OCI-LY1 (cell line): ENCODE data around the gene SLC1A2.
"Not testable (repeated sequence)": the region's sequence is repeated elsewhere in the genome, so short reads cannot be mapped to it uniquely, and the experiment has no call there.

ENCODE experiments used
- H2AFZ ChIP-seq: fragments of 200-600 bp; sonication (generic), shearing (Covaris generic); 2 replicates; pipeline ENCODE4 v1.6.0; 2014; ENCODE audit warnings: antibody characterized with exemption, mild to moderate bottlenecking, low read length
- H3F3A ChIP-seq: fragments of 200-600 bp; sonication (generic), shearing (Covaris generic); 2 replicates; pipeline ENCODE4 v1.6.0; 2014; ENCODE audit warnings: mild to moderate bottlenecking, antibody characterized with exemption, low read length, moderate library complexity; ENCODE audit not compliant: insufficient read depth
- H3K27ac ChIP-seq: fragments of 200-600 bp; sonication (generic); 2 replicates; pipeline ENCODE4 v1.5.1; 2014; ENCODE audit warnings: low read length, mixed run types, mild to moderate bottlenecking, low read depth; ENCODE audit not compliant: poor library complexity, severe bottlenecking
- H3K27me3 ChIP-seq: fragments of 200-600 bp; sonication (generic); 2 replicates; pipeline ENCODE4 v1.6.0; 2014; ENCODE audit warnings: antibody characterized with exemption, mild to moderate bottlenecking, low read length, moderate library complexity; ENCODE audit not compliant: insufficient read depth
- H3K36me3 ChIP-seq: fragments of 200-600 bp; sonication (generic); 2 replicates; pipeline ENCODE4 v1.6.1; 2014; ENCODE audit warnings: mild to moderate bottlenecking, antibody characterized with exemption, low read length, moderate library complexity, mixed read lengths; ENCODE audit not compliant: insufficient read depth
- H3K4me1 ChIP-seq: fragments of 200-600 bp; sonication (generic); 2 replicates; pipeline ENCODE4 v1.5.1; 2014; ENCODE audit warnings: mild to moderate bottlenecking, low read length, moderate library complexity; ENCODE audit not compliant: insufficient read depth, severe bottlenecking
- H3K4me2 ChIP-seq: fragments of 200-600 bp; sonication (generic), shearing (Covaris generic); 2 replicates; pipeline ENCODE4 v1.6.1; 2014; ENCODE audit warnings: low read length
- H3K4me3 ChIP-seq: fragments of 200-600 bp; sonication (generic); 2 replicates; pipeline ENCODE4 v1.5.1; 2014; ENCODE audit warnings: low read length, low read depth, mild to moderate bottlenecking, mixed read lengths; ENCODE audit not compliant: poor library complexity, severe bottlenecking
- H3K79me2 ChIP-seq: fragments of 200-600 bp; shearing (Covaris generic); 2 replicates; pipeline ENCODE4 v1.6.1; 2016; ENCODE audit warnings: mixed run types, low read length, mixed read lengths; ENCODE audit not compliant: insufficient read depth
- H3K9ac ChIP-seq: fragments of 200-600 bp; sonication (generic), shearing (Covaris generic); 2 replicates; pipeline ENCODE4 v1.6.1; 2014; ENCODE audit warnings: mild to moderate bottlenecking, low read length, mixed read lengths
- H3K9me2 ChIP-seq: fragments of 200-600 bp; sonication (generic), shearing (Covaris generic); 2 replicates; pipeline ENCODE4 v1.6.1; 2014; ENCODE audit warnings: low read depth, mild to moderate bottlenecking, low read length, mixed read lengths
- H3K9me3 ChIP-seq: fragments of 200-600 bp; shearing (Covaris generic); 2 replicates; pipeline ENCODE4 v1.6.1; 2014; ENCODE audit warnings: low read length, mixed read lengths
- H4K20me1 ChIP-seq: fragments of 200-600 bp; sonication (generic), shearing (Covaris generic); 2 replicates; pipeline ENCODE4 v1.6.0; 2016; ENCODE audit warnings: mild to moderate bottlenecking, low read length; ENCODE audit not compliant: insufficient read depth
- EZH2 ChIP-seq: fragments of 200-600 bp; sonication (generic), shearing (Covaris generic); IDR thresholded peaks from 2 replicates; pipeline ENCODE4 v1.8.0; 2017; ENCODE audit warnings: borderline replicate concordance, mixed run types, mild to moderate bottlenecking, antibody characterized with exemption, low read length, moderate library complexity, mixed read lengths
- TF ChIP-seq, protein P1 (sequence below): fragments of 200-600 bp; sonication (generic), shearing (Covaris generic); IDR thresholded peaks from 2 replicates; pipeline ENCODE4 v1.5.1; 2017; ENCODE audit warnings: mild to moderate bottlenecking, antibody characterized with exemption, low read length, moderate library complexity, mixed read lengths

Gene SLC1A2

DNA sequence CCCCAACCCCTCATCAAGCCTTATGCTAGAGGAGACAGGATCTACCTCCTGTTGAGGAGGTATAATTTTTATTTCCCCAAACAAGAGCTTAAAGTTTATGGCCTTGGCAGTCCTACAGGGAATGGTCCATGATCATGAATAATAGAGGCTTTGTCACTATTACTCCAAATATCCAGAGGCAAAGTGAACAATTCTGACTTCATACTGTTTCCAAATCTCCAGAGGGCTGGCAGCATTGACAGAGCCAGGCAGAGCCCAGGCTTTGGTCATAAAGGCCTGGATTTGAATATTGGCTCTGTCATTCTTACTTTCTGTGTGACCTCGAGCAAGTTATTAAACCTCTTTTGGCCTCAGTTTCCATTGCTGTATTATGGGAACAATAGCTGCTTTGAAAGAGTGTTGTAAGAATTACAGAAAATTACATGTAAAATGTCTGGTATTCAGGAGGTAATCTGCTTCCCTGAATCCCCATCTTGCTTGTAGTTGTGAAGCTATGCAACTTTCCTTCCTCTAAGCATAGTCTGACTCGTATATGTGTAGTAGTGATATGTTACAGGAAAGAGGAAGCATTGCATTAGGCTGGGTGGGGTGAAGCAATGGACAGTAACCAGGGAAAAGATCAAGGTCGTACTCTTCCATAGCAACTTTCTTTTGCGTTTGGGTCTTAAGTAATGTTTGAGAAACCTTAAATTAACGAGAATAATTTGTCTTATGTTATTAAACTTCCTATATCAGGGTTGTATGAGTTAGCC, 191.6 kb downstream of the SLC1A2 start:
- no peaks in the 10 kb centered on the region for H3K9me3 ChIP-seq
- H4K20me1 ChIP-seq: no peaks in the 10 kb centered on the region
- H2AFZ ChIP-seq: no peak overlapping the region
- no peak overlapping the region for H3K4me2 ChIP-seq
- no peak for TF ChIP-seq EZH2
- TF ChIP-seq, protein P1, sequence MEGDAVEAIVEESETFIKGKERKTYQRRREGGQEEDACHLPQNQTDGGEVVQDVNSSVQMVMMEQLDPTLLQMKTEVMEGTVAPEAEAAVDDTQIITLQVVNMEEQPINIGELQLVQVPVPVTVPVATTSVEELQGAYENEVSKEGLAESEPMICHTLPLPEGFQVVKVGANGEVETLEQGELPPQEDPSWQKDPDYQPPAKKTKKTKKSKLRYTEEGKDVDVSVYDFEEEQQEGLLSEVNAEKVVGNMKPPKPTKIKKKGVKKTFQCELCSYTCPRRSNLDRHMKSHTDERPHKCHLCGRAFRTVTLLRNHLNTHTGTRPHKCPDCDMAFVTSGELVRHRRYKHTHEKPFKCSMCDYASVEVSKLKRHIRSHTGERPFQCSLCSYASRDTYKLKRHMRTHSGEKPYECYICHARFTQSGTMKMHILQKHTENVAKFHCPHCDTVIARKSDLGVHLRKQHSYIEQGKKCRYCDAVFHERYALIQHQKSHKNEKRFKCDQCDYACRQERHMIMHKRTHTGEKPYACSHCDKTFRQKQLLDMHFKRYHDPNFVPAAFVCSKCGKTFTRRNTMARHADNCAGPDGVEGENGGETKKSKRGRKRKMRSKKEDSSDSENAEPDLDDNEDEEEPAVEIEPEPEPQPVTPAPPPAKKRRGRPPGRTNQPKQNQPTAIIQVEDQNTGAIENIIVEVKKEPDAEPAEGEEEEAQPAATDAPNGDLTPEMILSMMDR: no peak
- no peaks in the 10 kb centered on the region for H3K36me3 ChIP-seq
- H3F3A ChIP-seq: no peaks in the 10 kb centered on the region
- H3K27me3 ChIP-seq: no peaks in the 10 kb centered on the region
- no peaks in the 10 kb centered on the region for H3K79me2 ChIP-seq
- no peaks in the 10 kb centered on the region for H3K9me2 ChIP-seq
- H3K4me3 ChIP-seq: no peak overlapping the region
- no peak overlapping the region for H3K27ac ChIP-seq
- no peaks in the 10 kb centered on the region for H3K4me1 ChIP-seq
- no peak overlapping the region for H3K9ac ChIP-seq

DNA sequence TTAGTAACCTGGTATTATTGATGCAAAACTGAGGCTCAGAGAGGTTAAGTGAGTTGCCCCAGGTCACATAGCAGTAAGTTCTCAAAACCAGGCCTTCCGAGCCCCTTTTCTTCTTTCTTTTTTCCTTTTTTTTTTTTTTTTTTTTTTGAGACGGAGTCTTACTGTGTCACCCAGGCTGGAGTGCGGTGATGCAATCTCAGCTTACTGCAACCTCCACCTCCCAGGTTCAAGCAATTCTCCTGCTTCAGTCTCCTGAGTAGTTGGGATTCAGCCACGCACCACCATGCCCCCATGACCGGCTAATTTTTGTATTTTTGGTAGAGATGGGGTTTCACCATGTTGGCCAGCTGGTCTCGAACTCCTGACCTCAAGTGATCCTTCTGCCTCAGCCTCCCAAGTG, 192.6 kb downstream of the SLC1A2 start:
- H3F3A ChIP-seq, H3K9me2 ChIP-seq, H3K79me2 ChIP-seq, H3K9me3 ChIP-seq, H3K27me3 ChIP-seq, H3K4me3 ChIP-seq, H3K36me3 ChIP-seq, H3K9ac ChIP-seq, H3K27ac ChIP-seq, H3K4me2 ChIP-seq, H4K20me1 ChIP-seq, H3K4me1 ChIP-seq, H2AFZ ChIP-seq: not testable (repeated sequence)

DNA sequence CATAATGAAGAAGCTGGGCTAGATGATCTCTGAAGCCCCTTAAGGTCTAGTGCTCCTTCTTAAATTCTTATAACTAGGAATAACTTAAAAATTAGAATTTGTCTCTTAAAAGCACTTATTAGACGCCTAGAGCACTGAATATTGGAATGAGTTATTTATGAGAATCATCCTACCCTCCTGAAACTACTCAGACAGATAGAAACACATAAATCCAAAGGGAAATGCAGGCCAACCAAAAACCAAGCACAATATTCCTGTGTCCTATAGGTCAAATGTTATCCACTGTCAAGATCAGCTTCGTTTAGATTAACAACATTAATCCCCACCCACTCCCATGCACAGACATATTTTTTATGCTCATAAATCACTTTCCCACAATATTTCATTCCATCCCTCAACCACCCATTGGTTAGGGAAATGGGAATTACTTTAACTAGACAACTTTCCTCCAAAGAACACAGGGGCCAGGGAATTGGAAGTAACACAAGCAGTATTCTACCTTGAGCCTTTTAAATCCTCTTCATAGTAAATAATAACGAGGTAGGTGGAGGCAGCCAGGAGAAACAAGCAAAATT, 193.3 kb downstream of the SLC1A2 start:
- H3F3A ChIP-seq: no peaks in the 10 kb centered on the region

More for the DNA sequence above, 193.3 kb downstream of the SLC1A2 start:
- H2AFZ ChIP-seq: no peak overlapping the region
- H3K27ac ChIP-seq: no peak overlapping the region
- no peak overlapping the region for H3K9ac ChIP-seq
- no peaks in the 10 kb centered on the region for H3K9me2 ChIP-seq
- peaks cover 4% of the 10 kb centered on the region; the same call in 1 of the 2 replicates for H3K27me3 ChIP-seq
- no peaks in the 10 kb centered on the region for H3K4me1 ChIP-seq
- H3K4me3 ChIP-seq: no peak overlapping the region
- no peaks in the 10 kb centered on the region for H3K9me3 ChIP-seq
- no peaks in the 10 kb centered on the region for H3K36me3 ChIP-seq
- no peak overlapping the region for H3K4me2 ChIP-seq
- no peaks in the 10 kb centered on the region for H4K20me1 ChIP-seq
- TF ChIP-seq, protein P1: no peak
- TF ChIP-seq EZH2: no peak
- no peaks in the 10 kb centered on the region for H3K79me2 ChIP-seq
